Jurkat, Clone E6-1 (cell line): ENCODE results near the gene SNED1.

Source experiments
- DNase-seq: peaks from one replicate; pipeline ENCODE4 v3.0.0-alpha.2; 2011; ENCODE audit warnings: low read depth, low spot score
- H3K4me3 ChIP-seq: 2 replicates; pipeline ENCODE4 v1.5.1; 2011; ENCODE audit warnings: mild to moderate bottlenecking, low read length, control low read depth, moderate library complexity

SNED1 gene

DNA sequence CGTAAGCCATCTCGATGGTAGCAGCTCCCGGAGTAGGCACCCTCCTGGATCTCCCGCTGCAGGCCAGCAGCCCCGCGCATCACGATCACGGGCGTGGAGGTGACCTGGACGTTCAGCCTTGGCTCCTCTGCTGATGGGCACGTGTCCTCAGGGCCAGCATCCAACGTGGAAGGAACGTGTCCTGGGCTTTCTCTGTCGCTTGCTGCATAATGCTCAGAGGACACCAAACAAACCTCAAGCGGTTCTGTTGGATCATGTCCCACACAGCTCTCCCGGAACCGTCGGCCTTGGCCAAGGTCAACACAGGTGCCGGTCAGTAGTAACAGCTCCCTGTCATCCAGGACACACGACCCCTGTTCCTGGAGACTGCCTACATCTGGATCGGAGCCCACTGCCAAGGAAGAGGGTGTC, 127.8 kb downstream of the SNED1 start:
- H3K4me3 ChIP-seq: no peak overlapping the region

DNA sequence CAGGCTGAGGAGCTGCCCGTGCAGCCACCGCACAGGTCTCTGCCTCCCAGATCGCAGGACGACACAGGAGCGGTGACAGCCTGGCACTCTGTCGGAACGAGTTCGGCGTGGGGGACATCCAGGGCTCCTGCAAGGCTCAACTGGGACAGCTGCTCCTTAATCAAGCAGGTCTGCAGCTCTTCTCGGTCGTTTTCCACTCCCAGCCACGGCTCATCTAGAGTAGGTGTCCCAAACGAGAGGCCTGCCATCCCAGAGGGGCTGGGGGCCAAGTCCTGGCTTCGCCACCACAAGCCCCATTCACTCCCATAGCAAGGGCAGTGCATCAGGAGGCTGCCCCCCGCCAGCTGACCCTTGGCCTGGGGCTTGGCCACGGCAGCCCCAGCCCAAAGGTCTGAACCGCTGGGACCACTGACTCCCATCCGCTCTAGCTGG, 128.4 kb downstream of the SNED1 start:
- H3K4me3 ChIP-seq: no peak overlapping the region
- no peak for DNase-seq

More for the DNA sequence above, 127.8 kb downstream of the SNED1 start:
- no peak for DNase-seq

DNA sequence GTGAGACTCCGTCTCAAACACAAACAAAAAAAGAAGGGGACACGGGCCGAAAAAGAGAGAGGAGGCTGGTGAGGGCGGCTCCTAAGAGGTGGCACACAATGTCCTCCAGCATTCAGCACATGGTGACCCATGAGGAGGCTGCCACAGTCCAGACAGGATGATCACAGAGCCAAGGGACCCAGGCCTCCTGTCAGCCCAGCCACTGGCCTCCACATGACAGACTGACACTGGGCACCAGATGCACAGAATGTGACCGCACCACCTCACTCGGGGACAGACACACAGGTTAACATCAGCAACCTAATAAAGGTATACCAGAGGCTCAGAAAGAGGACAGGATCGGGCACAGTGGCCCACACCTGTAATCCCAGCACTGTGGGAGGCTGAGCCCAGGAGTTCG, 129.8 kb downstream of the SNED1 start:
- no peak for DNase-seq
- no peak overlapping the region for H3K4me3 ChIP-seq

DNA sequence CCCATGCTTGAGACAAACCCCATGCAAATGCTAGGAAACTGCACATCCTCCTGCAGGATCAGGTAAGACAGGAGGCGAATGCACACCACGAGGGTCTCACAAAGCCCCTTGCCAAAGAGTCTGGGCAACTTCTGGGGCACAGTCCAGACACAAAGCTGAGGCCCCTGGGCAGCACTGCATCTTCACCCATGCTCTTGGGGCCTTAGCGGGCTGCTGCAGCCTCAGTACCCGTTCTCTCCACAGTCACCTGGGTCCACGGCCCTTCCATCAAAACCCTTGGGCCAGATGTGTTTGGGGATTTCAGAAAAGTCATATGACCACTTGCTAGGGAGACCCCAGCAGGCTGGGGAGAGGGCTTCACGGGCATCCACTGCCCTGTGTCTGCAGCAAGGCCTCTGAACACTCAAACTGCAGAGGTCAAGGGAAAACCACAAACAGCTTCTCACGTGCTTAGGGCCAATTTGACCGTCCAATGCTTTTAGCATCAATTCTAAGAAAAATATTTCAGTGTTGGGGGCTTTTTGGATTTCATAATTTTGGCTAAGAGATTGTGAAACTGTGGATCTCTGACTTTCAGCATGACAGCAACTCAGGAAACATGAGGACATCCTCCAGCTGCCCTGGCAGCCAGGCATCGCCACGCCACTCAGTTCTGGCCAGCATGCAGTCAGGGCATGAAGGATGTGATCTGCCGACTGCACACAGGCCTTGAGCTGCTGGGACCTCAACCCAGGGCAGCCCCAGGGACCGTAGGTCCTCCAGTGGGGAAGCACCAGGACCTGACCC, 130.9 kb downstream of the SNED1 start:
- no peak overlapping the region for H3K4me3 ChIP-seq
- DNase-seq: no peak

DNA sequence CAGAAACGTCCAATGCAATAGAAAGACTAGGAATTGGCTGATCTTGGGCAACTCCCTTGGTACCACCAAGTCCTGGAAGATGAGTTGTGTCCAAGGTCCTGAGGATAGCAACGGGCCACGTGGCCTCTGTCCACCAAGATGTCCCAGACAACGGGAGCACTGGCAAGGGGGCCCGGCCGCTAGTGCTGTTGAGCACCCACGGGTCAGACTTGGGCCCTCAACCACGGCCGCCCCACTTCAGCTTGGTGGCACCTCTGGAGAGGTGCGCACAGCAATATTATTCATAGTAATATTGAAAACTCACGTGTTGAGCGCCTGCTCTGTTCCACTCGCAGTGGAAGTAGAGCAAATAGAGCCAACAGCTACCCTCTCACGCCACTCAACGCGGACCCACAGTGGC, 131.9 kb downstream of the SNED1 start:
- no peak overlapping the region for H3K4me3 ChIP-seq
- DNase-seq: no peak

GRCh38 chr2:241131531-241131930, 133.1 kb downstream of the SNED1 start:
- no peak overlapping the region for H3K4me3 ChIP-seq
- no peak for DNase-seq

GRCh38 chr2:241132538-241133435, 134.4 kb downstream of the SNED1 start:
- no peak for DNase-seq
- H3K4me3 ChIP-seq: no peak overlapping the region

DNA sequence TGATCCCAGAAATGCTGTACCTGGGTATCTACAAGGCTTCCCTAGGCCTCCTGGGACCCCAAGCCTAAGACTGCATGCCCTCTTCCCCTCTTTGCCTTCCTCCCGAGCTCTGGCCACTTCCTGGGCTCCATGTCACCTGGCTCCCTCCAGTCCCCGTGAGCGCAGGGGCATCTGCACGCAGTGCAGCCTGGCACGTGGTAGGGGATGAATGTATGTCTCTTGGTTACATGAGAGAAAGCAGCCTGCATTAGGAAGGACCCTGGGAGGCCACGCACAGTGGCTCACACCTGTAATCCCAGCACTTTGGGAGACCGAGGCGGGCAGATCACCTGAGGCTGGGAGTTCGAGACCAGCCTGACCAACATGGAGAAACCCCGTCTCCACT, 135.0 kb downstream of the SNED1 start:
- no peak for DNase-seq
- no peak overlapping the region for H3K4me3 ChIP-seq

GRCh38 chr2:241134711-241135110, 136.3 kb downstream of the SNED1 start:
- DNase-seq: no peak
- no peak overlapping the region for H3K4me3 ChIP-seq

DNA sequence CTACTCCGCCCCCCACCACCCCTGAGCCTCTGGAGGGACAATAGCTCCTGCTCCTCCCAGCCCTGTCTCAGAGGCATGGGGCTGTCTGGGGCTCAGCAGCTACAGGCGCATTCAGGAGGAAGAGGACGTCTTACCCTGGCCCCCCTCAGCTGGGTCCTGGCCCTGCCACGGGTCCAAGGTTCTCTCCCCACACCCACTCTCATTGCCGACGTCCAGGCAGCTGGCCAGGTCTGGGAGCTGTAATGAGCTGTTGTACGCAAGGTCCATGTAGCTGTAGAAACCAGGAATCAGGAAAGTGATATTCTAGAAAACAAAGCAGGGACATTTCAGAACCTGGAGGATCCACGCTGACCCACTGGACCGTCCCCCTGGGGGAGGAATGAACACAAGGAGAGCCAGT, 137.3 kb downstream of the SNED1 start:
- no peak for DNase-seq
- H3K4me3 ChIP-seq: no peak overlapping the region

DNA sequence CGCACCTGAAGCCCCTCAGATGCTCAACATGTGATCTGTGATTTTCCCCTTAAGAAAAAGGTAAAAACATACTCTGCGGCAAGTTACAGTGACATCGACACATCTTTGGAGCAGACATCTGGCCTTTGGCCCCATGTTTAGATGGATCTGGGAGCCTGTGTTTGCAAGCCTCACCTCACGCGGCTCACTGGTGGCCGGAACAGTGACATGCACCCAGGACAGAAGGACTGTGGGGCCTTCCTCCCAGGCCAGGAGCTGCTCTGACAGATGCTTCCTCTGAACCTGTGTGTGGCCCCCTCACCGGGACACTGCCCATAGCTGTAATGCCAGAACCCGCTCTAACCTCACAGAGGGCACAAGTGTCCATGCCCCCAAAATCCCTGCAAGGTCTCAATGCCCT, 137.8 kb downstream of the SNED1 start:
- DNase-seq: no peak
- no peak overlapping the region for H3K4me3 ChIP-seq

- no peak overlapping the region for H3K4me3 ChIP-seq
- no peak for DNase-seq
These were observed 138.3 kb downstream of the SNED1 start for GRCh38 chr2:241136661-241137260.

DNA sequence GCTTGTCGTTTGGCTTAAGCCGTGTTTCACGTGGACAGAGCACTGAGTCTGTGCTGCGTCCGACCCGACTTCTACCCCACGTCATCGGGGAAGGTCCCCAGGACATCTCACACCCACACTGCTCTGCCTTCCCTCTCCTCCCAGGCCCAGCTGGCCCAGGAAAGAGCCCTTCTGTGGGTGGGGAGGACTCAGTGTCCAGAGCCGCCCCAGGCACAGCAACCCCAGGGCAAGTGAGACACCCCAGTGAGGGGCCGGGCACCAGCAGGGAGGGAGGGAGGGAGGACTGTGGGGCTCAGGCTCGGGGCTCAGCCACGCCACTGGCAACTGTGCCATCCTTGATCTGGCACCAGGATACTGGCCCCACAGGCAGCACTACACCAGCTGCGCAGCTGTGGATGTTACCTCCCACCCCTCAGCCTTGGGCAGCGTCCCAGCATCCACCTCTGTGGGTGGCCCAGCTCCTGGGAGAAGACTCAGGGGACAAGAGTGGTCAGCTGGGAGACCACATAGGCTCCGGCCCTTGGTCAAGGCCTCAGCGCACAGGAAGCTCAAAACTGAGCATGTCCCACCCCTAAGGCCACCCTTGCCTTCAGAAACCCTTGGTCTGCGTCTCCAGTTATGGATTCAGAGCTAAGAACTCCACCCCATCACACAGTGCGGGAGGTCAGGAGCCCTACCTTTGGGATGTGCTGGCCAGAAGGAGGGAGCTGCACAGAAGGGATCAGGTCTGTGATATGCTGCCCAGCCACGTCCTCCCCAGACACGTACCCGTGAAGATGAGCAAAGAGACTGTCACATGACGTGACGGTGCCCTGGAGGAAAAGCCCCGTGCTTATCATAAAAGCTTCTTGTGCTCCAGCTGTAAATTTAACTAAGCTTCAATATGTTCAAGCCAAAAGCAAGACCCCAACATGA, 139.1 kb downstream of the SNED1 start:
- no peak overlapping the region for H3K4me3 ChIP-seq
- no peak for DNase-seq

- H3K4me3 ChIP-seq: no peak overlapping the region
- no peak for DNase-seq
These were observed 140.1 kb downstream of the SNED1 start for GRCh38 chr2:241138471-241138870.

DNA sequence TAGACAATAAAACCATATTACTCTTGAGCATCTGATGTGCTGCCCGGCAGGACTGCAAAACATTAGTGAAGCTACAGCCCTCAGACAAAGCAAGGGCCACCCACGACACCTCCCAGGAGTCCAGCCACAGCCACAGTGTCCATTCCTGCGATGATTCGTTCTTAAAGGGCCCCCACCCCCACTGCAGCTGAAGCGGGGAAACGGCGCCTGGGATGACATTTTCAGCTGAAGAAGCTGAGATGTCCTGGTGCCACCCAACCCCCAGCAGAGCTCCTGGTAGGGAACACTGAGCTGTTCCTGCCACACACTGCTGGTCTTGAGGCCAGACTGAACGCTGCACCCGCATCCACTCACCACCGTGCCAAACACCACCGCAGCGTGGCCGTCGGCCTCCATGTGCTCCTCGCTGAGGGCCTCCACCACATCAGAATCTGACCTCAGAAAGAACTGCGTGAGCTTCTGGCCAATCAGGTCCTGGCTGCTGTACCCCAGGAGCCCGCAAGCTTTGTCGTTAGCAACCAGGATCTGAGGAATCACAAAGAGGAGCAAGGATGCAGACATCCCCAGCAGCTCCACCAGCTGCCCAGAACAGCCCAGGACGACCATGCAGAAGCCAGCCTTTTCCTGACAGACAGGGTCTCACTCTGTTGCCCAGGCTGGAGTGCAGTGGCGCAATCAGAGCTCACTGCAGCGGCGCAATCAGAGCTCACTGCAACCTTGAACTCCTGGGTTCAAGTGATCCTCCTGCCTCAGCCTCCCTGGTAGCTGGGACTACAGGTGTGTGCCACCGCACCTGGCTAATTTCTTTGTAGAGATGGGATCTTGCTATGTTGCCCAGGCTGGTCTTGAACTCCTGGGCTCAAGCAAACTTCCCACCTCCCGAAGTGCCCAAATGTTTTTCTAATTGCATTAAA, 141.4 kb downstream of the SNED1 start:
- DNase-seq: no peak
- no peak overlapping the region for H3K4me3 ChIP-seq

DNA sequence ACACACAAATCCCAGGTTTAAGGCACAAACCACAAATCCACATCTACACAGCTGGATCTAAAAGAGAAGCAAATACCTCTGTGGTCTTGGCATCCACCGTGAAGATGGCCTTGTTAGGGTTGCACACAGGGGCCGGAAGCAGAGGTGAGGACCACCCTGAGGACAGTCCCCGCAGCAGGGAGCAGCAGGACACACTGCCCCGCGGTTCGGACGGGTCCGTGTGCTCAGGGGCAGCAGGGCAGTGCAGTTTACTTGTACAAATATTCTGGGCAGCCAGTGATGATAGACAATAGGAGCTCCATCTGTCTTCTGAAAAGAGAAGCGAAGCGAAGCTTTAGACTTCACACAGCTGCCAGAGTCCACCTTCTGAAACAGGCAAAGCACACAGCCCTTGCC, 142.0 kb downstream of the SNED1 start:
- no peak for DNase-seq
- H3K4me3 ChIP-seq: no peak overlapping the region

DNA sequence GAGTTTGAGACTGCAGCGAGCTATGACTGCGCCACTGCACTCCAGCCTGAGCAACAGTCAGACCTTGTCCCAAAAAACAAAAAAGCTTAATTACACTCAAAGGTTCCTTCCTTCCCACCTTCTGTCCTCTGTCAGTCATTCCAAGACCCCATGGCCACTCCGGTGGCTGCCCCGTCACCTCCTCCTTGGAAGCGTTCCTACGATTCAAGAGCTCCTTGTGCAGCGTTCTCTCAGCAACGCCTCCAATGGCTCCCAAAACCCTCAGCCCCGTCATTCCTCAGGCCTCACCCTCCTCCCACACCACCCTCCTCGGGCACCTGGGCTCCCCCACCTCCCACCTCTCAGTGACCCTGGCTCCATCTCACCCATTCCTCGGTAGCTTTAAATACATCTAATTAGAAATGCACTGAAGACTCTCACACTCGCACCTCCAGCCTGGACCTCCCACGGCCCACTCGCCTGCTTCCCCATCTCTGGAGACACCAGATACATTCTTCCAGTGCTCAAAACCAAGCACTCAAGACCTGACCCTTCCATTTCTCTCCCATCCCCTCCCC, 142.9 kb downstream of the SNED1 start:
- H3K4me3 ChIP-seq: no peak overlapping the region
- no peak for DNase-seq

DNA sequence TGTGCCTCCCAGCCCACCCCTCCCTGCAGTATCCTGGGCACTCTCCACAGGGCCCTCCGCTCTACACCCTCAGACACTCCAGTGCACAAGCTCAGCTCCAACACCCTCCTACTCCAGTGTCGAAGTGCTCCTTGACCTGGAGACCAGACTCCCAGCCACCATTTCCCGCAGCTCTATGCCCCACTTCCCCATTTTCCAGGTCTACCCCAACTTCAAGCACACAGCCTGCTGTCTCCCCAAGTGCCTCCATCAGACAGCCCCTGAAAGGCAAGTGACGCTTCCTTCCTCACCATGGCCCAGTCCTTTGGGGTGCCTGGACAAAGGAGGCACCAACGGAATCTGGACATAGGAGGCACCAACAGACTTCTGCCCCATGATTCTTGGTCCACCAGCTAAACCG, 143.6 kb downstream of the SNED1 start:
- no peak overlapping the region for H3K4me3 ChIP-seq
- no peak for DNase-seq
